HG03108 (cell line): Measurements from ENCODE around the gene TERT.
"Not testable (repeated sequence)": the region's sequence is repeated elsewhere in the genome, so short reads cannot be mapped to it uniquely, and the experiment has no call there.

Experiments used
- ATAC-seq: cut with Tn5 transposase; IDR thresholded peaks from one replicate; pipeline ENCODE4 v1.9.1; 2021; ENCODE audit warnings: moderate library complexity; ENCODE audit not compliant: unreplicated experiment

The TERT gene

DNA sequence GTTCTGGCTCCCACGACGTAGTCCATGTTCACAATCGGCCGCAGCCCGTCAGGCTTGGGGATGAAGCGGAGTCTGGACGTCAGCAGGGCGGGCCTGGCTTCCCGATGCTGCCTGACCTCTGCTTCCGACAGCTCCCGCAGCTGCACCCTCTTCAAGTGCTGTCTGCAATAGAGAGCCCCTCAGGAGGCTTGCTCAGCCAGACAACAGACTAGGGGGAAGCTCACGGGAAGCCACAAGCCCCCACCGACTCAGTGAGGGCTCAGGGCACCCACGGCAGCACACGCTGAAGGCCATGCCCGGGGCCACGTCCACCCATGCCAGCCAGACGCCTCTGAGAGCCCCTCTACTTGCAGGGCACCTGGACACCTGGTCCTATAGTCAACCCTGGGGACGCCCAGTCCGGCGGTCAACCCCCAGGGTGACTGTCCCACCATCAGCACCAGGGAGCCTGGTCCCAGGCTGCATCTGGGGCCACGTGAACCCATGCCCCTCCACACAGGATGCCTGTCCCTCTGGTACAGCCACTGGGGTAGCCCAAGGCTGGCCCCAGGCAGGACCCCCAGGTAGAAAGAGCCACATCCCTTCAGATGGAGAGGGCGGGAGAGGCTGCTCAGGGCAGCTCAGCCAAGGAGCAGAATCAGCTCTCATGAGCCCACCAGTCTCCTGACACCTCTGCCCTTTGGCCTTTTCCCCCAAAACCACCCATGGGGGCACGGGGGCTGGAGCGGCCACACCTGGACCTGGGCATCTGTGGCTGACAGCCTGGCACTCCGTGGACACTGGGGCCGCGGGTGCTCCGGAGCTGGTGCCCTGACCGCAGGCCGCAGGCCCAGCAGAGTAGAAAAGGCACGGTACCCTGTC is 14.5 kb downstream of the TERT start:
- no peak for ATAC-seq

DNA sequence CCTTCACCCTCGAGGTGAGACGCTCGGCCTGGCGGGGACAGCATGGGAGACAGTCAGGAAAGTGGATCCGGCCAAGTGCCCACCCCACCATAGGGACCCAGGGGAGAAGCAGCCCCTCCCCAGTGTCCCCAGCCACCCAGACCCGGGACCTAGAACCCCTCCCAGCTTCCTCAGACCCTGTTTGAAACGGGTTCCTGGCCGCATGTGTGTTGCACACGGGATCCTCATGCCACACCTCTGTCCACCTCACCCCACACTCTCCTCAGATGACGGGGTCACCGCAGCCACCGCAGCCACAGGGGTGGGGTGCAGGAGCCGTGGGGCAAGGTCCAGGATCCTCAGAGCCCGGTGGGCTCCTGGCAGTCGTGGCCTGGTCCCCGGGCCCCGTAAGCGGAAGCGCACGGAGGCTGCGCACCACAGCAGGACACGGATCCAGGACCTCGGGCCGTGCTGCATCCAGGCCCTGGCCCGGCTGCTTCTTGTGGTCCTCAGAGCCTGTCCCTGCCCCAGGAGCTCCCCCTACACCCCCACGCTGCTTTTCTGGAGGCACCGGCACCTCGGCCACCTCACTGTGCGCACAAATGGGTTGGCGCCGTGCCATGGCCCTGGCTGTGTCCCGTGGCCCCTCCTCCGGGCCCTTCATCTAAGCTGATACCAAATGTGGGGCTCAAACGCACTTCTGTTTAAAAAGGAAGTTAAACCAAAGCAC is 15.3 kb downstream of the TERT start:
- ATAC-seq: no peak

DNA sequence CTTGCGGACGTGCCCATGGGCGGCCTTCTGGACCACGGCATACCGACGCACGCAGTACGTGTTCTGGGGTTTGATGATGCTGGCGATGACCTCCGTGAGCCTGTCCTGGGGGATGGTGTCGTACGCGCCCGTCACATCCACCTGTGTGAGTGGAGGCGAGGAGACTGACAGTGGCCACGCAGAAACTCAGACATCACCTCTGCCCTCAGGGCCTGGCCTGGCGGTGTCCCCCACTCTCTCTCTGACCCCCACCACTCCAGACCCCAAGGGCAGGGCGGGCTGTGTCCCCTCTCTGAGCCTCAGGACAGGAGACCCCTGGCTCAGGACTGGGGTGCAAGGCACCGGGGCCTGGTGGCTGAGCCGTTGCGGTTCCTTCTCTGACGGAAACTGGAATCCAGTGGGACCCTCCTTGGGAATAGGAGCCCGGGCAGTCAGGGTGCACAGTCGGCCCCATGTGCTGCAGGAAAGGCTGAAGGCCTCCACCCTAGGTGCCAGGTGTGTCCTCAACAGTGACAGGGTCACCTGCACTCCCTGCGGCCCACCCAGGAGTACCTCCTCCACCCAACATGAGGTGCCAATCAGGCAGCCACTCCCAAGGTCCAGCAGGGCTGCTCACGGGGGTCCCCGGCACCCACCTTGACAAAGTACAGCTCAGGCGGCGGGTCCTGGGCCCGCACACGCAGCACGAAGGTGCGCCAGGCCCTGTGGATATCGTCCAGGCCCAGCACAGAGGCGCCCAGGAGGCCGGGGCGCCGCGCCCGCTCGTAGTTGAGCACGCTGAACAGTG is 16.0 kb downstream of the TERT start:
- ATAC-seq: no peak

DNA sequence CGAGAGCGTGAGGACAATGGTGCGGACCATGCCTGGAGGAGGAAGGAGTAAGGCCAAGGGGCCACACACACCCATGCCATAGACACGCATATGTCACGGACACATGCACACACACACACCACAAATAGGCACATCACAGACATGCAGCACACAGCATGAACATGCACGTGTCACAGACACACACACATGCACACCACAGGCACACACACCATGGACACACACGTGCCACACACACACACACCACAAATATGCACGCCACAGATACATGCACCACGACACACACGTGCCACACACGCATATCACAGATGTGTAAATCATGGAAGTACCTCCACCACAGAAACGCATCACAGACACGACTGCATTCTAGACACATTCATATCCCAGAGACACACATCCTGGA is 16.7 kb downstream of the TERT start:
- no peak for ATAC-seq

DNA sequence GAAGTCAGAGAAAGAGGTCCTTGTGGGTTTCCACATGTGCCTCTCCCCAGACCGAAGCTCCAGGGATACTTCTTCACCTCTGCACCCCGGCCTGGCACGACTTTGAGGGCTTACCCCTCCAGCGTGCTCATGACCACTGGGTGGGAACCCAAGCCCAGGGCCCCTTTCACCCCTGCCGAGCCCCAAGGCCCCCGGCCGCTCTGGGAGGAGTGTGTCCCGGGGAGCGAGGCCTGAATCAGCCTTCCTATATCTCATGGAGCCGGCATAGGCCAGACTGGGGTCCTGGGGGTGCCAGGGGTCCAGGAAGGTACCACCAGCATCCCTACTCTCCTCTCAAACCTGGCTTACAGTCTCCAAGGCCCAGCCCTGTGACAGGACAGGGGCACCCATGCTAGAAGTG is 17.1 kb downstream of the TERT start:
- no peak for ATAC-seq

DNA sequence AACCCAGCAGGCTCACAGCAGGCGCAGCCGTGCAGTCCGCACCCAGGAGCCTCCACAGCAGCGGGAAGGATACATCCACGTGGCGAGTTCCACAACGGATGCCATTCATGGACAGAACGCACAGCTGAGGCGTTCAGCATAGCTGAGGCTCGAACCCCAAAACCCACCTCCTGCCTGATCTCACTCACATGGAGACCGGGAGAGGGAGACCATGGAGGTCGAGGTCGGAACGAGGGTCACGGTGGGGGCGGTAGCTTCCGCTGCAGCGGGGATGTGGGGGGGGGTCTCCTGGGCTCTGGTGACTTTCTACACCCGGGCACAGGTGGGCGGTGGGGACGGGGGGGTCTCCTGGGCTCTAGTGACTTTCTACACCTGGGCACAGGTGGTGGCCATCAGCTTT is 17.5 kb downstream of the TERT start:
- no peak for ATAC-seq

DNA sequence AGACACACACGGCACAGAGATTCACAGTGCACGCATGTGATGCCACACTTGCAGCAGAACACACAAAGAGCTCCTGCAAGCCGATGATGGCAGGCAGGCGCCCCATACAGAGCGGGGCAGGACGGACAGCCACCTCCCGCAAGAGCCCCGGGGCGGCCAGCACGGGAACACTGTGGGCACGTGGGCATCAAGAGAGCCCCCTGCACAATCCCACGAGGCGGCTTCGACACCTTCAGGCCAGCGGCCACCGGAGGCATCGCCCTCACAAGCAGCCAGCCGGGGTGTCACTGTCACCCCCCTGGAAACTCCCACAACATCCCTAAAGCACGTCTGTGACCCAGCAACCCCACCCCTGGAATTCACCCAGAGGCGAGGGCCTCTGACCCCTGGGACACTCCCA is 17.9 kb downstream of the TERT start:
- no peak for ATAC-seq

DNA sequence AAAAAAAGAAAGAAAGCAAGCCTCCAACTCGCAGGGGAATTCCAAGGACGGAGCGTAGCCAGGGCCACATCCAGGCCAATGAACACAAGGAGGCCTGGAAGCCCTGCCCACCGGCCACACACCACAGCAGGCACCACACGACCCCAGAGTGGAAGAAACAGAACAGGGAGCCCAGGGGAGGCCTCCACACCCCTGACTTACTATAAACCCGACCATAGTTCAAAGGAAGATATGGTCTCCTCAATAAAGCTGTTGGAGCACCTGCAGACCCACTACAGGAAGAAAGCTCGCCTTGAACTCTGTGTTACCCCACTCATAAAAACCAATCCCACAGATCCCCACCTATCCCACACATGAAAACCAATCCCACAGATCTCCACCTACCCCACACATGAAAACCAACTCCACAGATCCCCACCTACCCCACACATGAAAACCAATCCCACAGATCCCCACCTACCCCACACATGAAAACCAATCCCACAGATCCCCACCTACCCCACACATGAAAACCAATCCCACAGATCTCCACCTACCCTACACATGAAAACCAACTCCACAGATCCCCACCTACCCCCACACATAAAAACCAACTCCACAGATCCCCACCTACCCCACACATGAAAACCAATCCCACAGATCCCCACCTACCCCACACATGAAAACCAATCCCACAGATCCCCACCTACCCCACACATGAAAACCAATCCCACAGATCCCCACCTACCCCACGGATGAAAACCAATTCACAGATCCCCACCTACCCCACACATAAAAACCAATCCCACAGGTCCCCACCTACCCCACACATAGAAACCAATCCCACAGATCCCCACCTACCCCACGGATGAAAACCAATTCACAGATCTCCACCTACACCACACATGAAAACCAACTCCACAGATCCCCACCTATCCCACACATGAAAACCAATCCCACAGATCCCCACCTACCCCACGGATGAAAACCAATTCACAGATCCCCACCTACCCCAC is 19.2 kb downstream of the TERT start:
- not testable (repeated sequence) for ATAC-seq

DNA sequence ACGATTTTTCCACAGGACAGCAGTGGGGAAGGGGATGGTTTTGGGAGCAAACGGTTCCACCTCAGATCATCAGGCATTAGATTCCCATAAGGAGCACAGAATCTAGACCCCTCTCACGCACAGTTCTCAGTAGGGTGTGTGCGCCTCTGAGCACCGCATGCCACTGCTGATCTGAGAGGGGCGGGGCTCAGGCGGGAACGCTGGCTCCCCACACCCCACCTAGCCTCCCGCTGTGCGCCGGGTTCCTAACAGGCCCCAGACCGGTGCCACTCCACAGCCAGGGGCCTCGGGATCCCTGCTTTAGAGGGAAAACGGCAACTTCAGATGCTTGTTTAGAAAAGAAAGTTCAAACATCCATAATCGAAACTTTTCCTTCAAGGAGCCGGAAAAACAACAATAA is 20.4 kb downstream of the TERT start:
- ATAC-seq: no peak

DNA sequence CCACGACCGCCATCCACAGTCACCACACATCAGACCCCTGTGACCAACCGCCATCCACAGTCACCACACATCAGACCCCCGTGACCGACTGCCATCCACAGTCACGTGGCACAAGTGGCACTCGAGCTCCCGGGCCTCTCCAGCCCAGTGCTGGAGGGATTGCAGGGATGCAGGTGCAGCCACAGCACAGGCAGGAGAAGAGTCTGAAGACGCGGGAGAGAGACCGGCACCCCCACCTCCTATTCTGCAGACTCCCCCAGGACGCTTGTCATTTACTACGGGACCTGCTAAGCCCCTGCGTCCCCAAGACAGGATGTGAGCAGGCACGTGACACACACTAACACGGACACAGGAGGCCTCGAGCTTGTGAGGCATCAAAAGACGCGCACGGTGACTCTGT is 21.1 kb downstream of the TERT start:
- ATAC-seq: no peak

DNA sequence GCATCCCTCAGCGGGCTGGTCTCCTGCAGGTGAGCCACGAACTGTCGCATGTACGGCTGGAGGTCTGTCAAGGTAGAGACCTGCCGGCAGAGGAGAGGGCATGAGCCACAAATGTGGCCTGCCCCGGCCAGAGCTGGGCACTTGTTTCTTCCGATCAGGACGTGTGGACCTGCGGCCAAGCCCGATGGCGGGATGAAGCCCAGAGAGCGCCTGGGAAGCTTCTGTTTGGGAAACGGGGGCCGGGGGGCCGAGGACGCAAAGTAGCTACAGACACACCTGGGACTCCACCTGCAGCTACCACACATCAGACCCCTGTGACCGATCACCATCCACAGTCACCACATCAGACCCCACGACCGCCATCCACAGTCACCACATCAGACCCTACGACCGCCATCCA is 22.7 kb downstream of the TERT start:
- no peak for ATAC-seq

DNA sequence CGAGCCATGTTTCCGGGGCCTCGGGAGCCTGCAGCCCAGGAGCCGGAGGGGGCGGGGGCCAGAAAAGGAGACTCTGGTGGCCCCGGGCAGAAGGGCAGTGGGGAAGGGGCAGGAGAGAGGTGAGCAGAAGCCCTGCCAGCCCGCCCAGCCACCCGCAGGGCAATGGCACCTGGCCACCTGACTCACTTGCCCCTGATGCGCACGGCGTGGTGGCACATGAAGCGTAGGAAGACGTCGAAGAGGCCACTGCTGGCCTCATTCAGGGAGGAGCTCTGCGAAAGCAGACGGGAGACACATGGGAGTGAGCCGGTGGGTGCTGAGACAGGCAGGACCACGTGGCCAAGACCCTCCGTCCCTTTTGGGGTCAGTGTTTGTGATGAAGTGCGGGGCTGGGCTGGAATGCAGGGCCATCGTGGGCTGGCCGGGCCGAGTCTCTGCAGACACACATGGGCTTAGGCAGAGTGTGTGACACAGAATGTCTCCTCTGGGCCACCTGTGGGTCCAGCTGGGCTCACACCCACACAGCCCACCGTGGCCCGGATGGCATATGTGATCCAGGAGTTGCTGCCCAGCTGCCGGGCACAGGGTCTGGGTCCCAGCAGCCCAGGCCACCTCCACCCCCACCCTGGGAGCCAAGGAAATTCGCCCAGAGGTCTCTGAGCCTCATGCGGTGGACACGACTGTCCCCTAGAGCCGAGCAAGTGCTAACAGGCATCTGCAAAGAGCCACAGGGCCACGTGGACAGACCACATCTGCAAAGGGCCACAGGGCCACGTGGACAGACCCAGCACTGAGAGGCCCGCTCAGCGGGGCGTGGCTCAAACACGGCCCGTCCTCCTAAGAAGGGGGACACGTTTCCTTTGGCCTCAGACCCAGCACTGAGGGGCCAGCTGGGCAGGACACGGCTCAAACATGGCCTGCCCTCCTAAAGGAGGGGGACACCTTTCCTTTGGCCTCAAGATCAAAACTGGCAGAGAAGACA is 23.6 kb downstream of the TERT start:
- ATAC-seq: no peak

DNA sequence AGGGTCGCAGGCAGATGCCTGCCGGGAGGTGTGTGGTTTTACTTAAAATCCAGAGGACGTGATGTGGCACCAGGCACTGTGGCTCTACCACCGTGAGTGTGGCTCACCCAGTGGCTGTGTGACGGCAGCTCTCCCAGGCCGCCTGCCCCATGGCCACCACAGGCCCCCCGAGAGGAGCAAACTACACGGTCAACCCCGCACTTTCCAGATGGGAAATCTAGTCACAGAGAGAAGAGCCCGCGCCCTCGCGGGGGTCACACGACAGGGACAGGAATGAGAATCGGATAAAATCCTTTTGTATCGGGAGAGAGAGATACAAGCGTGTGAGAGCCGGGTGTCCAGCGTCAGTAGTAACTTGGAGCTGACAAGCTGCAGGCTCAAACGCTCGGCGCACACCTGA is 24.4 kb downstream of the TERT start:
- no peak for ATAC-seq

DNA sequence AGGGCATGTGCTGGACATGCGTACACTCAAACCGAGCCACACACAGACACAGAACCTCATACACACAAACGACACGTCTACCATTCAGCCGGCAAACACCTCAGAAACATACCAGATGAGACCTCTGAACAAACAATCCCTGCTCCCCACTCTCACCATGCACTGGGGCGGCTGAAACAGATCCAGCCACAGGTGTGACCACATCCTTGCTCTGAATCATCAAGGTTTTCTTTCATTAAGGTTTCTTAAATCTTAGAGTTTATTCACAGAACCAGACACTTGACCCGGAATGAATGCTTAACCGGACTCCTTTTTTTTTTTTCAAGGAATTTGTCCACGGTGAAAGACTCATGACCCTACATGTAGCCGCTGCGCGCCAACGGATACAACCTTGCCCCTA is 26.2 kb downstream of the TERT start:
- no peak for ATAC-seq

DNA sequence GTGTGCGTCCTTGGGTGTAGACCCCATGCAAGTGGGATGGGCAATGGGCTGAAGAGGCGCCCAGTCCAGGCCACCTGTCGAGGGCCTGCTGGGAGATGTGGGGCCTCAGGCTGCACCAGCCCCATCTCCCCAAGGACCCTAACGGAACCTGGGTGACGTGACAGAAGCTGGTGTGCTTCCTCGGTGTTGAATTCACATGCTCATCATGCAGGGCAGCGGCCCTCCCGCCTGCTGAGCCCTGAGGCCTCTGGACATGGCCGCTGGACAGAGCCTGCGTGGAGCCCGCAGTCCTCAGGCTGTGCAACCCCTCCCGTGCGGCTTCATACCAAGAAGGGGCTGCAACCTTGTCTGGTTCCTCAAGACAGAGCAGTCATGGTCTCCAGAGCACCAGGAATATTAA is 26.8 kb downstream of the TERT start:
- no peak for ATAC-seq

DNA sequence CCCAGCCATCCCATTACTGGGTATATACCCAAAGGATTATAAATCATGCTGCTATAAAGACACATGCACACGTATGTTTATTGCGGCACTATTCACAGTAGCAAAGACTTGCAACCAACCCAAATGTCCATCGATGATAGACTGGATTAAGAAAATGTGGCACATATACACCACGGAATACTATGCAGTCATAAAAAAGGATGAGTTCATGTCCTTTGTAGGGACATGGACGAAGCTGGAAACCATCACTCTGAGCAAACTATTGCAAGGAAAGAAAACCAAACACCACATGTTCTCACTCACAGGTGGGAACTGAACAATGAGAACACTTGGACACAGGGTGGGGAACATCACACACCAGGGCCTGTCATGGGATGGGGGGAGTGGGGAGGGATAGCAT is 27.4 kb downstream of the TERT start:
- not testable (repeated sequence) for ATAC-seq

DNA sequence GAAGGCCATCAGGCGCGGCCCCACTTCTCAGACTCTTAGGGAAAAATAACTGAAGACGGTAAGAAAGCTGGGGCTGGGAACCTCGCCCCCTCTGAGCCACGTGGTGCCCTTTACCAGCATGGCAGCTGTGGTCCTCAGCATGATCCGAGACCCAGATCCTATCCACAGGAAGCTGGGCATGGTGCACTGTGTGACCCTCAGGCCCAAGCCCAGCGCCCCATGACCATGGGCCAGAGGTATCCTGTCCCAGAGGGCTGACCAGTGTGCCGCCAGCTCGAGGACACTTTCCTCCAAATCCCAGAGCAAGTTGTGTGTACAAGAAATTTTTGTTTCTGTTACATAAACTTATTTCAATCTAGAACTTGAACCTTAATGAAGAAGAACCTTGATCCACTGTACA is 28.1 kb downstream of the TERT start:
- ATAC-seq: no peak

DNA sequence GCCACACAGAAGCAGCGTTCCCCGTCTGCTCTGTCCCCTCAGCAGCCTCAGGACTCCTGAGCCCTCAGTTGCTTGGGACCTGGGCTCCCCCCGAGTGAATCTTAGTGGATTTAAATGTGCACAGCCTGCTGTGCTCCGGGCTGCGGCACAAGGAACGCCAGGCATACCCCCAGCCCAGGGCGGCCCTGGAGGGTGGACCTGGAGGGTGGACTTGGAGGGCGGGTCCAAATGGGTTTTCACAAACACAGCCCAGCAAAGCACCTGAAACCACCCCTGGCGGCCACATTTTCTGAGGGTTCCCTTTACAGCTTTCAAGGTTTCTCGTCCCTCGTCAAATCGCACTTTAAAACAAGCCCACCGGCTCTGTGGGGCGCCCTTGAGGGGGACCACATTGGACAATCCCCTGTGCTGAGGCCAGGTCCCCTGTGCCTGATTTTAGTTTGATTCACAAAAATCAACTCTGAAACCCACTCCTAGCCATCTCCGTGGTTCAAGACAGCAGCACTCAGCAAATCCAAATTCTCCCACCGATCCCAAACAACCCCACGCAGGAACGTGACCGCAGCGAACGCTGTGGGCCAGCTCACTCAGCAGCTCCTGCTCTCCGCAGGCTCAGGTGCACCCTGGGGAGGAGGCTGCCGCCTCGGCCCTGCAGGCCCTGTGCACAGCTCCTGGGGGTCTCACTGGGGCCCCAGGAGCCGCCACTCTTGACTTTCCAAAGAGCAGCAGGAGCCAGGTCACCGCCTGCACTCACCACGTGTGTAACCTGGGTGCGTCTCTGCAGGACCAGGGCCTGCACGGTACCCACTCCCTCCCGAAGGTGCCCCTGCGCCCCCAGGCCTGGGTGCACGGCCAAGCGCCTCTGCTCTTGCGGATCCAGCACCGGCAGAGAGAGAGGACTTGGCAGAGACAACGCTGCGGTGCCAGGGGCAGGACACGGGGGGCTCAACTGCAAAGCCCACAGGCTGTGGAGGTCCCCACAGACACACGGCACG is 29.1 kb downstream of the TERT start:
- no peak for ATAC-seq
